Activated naive CD8-positive, alpha-beta T cell treated with anti-CD3 and anti-CD28 coated beads, Interleukin-2, amount 10 ng/mL, durations not matched to agents 7 days and 5 days (primary cell): ENCODE measurements around the gene SLC26A11. TPM values are rescaled to one million over a fixed set of nuclear protein-coding genes. Genes with fewer than 3 reads are reported as not detected.
A peak's percentile ranks its signal among the peaks of the same experiment; 100 is the strongest.

Source experiments
- ATAC-seq: fragments of 150-1000 bp; cut with Tn5 transposase; one replicate; pipeline ENCODE4 v1.10.0; 2021; ENCODE audit warnings: low read depth, moderate library complexity
- POLR2A ChIA-PET: fragments of 350-600 bp; sonication (Branson Sonifier 250); formaldehyde crosslinking; loops from one replicate; lab custom pipeline; 2021; ENCODE audit warnings: antibody characterized with exemption; lab: Charles Lee
- DNase-seq: peaks from one replicate; pipeline ENCODE4 v3.0.0; 2021
- H3K27ac Mint-ChIP-seq: one replicate; pipeline ENCODE4 v1.8.0; 2022; ENCODE audit warnings: mild to moderate bottlenecking, mixed read lengths
- H3K27me3 Mint-ChIP-seq: one replicate; pipeline ENCODE4 v1.8.0; 2022; ENCODE audit warnings: mild to moderate bottlenecking, moderate library complexity, mixed read lengths
- H3K36me3 Mint-ChIP-seq: one replicate; pipeline ENCODE4 v1.8.0; 2021; ENCODE audit warnings: mild to moderate bottlenecking, mixed read lengths
- H3K4me1 Mint-ChIP-seq: one replicate; pipeline ENCODE4 v1.8.0; 2021; ENCODE audit warnings: mixed read lengths
- H3K4me3 Mint-ChIP-seq: one replicate; pipeline ENCODE4 v1.8.0; 2022; ENCODE audit warnings: mild to moderate bottlenecking, moderate library complexity, mixed read lengths
- H3K9me3 Mint-ChIP-seq: one replicate; pipeline ENCODE4 v1.8.0; 2021; ENCODE audit warnings: mixed read lengths
- total RNA-seq, 2 experiments: library from RNA; stranded (reverse); gene quantifications; one replicate each; pipeline ENCODE4 v1.2.3, GENCODE V29; 2021

The SLC26A11 gene
- 10 to 100 TPM; 45.3 to 45.4 TPM for total RNA-seq

GRCh38 chr17:80220054-80220735, at the start of gene SLC26A11, which contains the start of gene SGSH:
SLC26A11 (plus strand) TSS chr17:80220427; CDS start chr17:80221561, 1,134 bp downstream.
SGSH (minus strand) TSS chr17:80220333; CDS start chr17:80220313, 20 bp downstream.
- DNase-seq (peak; percentile 65), ATAC-seq (peak; percentile 38)
- Mint-ChIP-seq H3K27me3 (peaks cover 10% of the 10 kb centered on the region), H3K9me3 (no peaks in the 10 kb centered on the region), H3K4me3 (peak within 1 kb of the TSS; percentile 82), H3K4me1 (peaks cover 13% of the 10 kb centered on the region), H3K36me3 (no peaks in the 10 kb centered on the region), H3K27ac (peak within 1 kb of the TSS; percentile 80)
- POLR2A ChIA-PET, result interaction anchor here (1.5 kb wide), 1 partner anchor 43 kb away, joined by 5 read pairs; no protein-coding TSS in a partner anchor

- no peaks in the 10 kb centered on the region for H3K9me3 Mint-ChIP-seq
- no peak overlapping the region for H3K4me3 Mint-ChIP-seq
- no peak overlapping the region for H3K27ac Mint-ChIP-seq
- no peak for ATAC-seq
- H3K27me3 Mint-ChIP-seq, result peaks cover 2% of the 10 kb centered on the region
- H3K36me3 Mint-ChIP-seq, result no peaks in the 10 kb centered on the region
- POLR2A ChIA-PET, result no interaction called here
- H3K4me1 Mint-ChIP-seq, result no peaks in the 10 kb centered on the region
- DNase-seq, result no peak
These were observed 48.5 kb upstream of the SLC26A11 start for GRCh38 chr17:80171681-80172080.

GRCh38 chr17:80173126-80173525, 47.1 kb upstream of the SLC26A11 start:
- H3K36me3 Mint-ChIP-seq, result no peaks in the 10 kb centered on the region
- no peaks in the 10 kb centered on the region for H3K4me1 Mint-ChIP-seq
- DNase-seq (no peak), ATAC-seq (no peak)
- no peaks in the 10 kb centered on the region for H3K9me3 Mint-ChIP-seq
- H3K27ac Mint-ChIP-seq, result no peak overlapping the region
- peaks cover 2% of the 10 kb centered on the region for H3K27me3 Mint-ChIP-seq
- no peak overlapping the region for H3K4me3 Mint-ChIP-seq
- POLR2A ChIA-PET, result no interaction called here

GRCh38 chr17:80173916-80174315, 46.3 kb upstream of the SLC26A11 start:
- ATAC-seq (no peak), DNase-seq (no peak)
- H3K4me3 Mint-ChIP-seq, result no peak overlapping the region
- POLR2A ChIA-PET, result no interaction called here
- H3K9me3 Mint-ChIP-seq, result no peaks in the 10 kb centered on the region
- H3K4me1 Mint-ChIP-seq, result no peaks in the 10 kb centered on the region
- H3K36me3 Mint-ChIP-seq, result no peaks in the 10 kb centered on the region
- no peak overlapping the region for H3K27ac Mint-ChIP-seq
- H3K27me3 Mint-ChIP-seq, result peaks cover 2% of the 10 kb centered on the region

GRCh38 chr17:80176757-80177156, 43.5 kb upstream of the SLC26A11 start:
- H3K27me3 Mint-ChIP-seq, result peaks cover 6% of the 10 kb centered on the region
- no peaks in the 10 kb centered on the region for H3K4me1 Mint-ChIP-seq
- H3K9me3 Mint-ChIP-seq, result no peaks in the 10 kb centered on the region
- H3K36me3 Mint-ChIP-seq, result no peaks in the 10 kb centered on the region
- DNase-seq, result no peak
- POLR2A ChIA-PET, result no interaction called here
- H3K27ac Mint-ChIP-seq, result no peak overlapping the region
- no peak overlapping the region for H3K4me3 Mint-ChIP-seq
- no peak for ATAC-seq

GRCh38 chr17:80177986-80178595, 42.1 kb upstream of the SLC26A11 start:
- no peak for ATAC-seq
- no peak for DNase-seq
- POLR2A ChIA-PET, result no interaction called here

GRCh38 chr17:80180192-80180591, 40.0 kb upstream of the SLC26A11 start:
- no peak overlapping the region for H3K4me3 Mint-ChIP-seq
- no peak for DNase-seq
- H3K27me3 Mint-ChIP-seq, result peaks cover 4% of the 10 kb centered on the region
- H3K9me3 Mint-ChIP-seq, result no peaks in the 10 kb centered on the region
- POLR2A ChIA-PET, result no interaction called here
- no peak for ATAC-seq
- H3K27ac Mint-ChIP-seq, result no peak overlapping the region
- no peaks in the 10 kb centered on the region for H3K36me3 Mint-ChIP-seq
- H3K4me1 Mint-ChIP-seq, result no peaks in the 10 kb centered on the region

More at GRCh38 chr17:80177986-80178595, 42.1 kb upstream of the SLC26A11 start:
- H3K27ac Mint-ChIP-seq, result no peak overlapping the region
- H3K4me1 Mint-ChIP-seq, result no peaks in the 10 kb centered on the region
- H3K36me3 Mint-ChIP-seq, result no peaks in the 10 kb centered on the region
- no peak overlapping the region for H3K4me3 Mint-ChIP-seq
- H3K27me3 Mint-ChIP-seq, result peaks cover 4% of the 10 kb centered on the region
- H3K9me3 Mint-ChIP-seq, result no peaks in the 10 kb centered on the region

- Mint-ChIP-seq H3K36me3 (no peaks in the 10 kb centered on the region), H3K4me1 (no peaks in the 10 kb centered on the region), H3K4me3 (no peak overlapping the region), H3K27ac (no peak overlapping the region), H3K9me3 (no peaks in the 10 kb centered on the region), H3K27me3 (peaks cover 4% of the 10 kb centered on the region)
- POLR2A ChIA-PET, result no interaction called here
- ATAC-seq (no peak), DNase-seq (no peak)
These were observed 38.8 kb upstream of the SLC26A11 start for GRCh38 chr17:80181431-80181830.

- H3K36me3 Mint-ChIP-seq, result no peaks in the 10 kb centered on the region
- DNase-seq (no peak), ATAC-seq (no peak)
- no peaks in the 10 kb centered on the region for H3K9me3 Mint-ChIP-seq
- H3K27me3 Mint-ChIP-seq, result peaks cover 4% of the 10 kb centered on the region
- H3K4me1 Mint-ChIP-seq, result no peaks in the 10 kb centered on the region
- POLR2A ChIA-PET, result no interaction called here
- no peak overlapping the region for H3K4me3 Mint-ChIP-seq
- H3K27ac Mint-ChIP-seq, result no peak overlapping the region
These were observed 37.9 kb upstream of the SLC26A11 start for GRCh38 chr17:80182118-80182844.

- Mint-ChIP-seq H3K4me3 (no peak overlapping the region), H3K4me1 (no peaks in the 10 kb centered on the region), H3K9me3 (no peaks in the 10 kb centered on the region), H3K36me3 (no peaks in the 10 kb centered on the region), H3K27me3 (peaks cover 4% of the 10 kb centered on the region), H3K27ac (no peak overlapping the region)
- POLR2A ChIA-PET, result interaction anchor here (1.4 kb wide), 1 partner anchor 81 kb away, joined by 3 read pairs; the partner anchor contains the start of gene GAA
- ATAC-seq, result no peak
- no peak for DNase-seq
These were observed 37.4 kb upstream of the SLC26A11 start for GRCh38 chr17:80182845-80183223.

GRCh38 chr17:80183581-80184422, 36.4 kb upstream of the SLC26A11 start:
- Mint-ChIP-seq H3K36me3 (no peaks in the 10 kb centered on the region), H3K27me3 (peaks cover 4% of the 10 kb centered on the region), H3K9me3 (no peaks in the 10 kb centered on the region), H3K27ac (no peak overlapping the region), H3K4me1 (no peaks in the 10 kb centered on the region), H3K4me3 (no peak overlapping the region)
- no peak for DNase-seq
- no peak for ATAC-seq
- POLR2A ChIA-PET, result interaction anchor here (0.9 to 1.4 kb wide), 2 partner anchors 16 to 82 kb away, joined by 3 read pairs; partner anchors contain the start of gene GAA

- H3K36me3 Mint-ChIP-seq, result no peaks in the 10 kb centered on the region
- no peaks in the 10 kb centered on the region for H3K9me3 Mint-ChIP-seq
- H3K27ac Mint-ChIP-seq, result no peak overlapping the region
- DNase-seq (no peak), ATAC-seq (no peak)
- H3K4me1 Mint-ChIP-seq, result no peaks in the 10 kb centered on the region
- no peak overlapping the region for H3K4me3 Mint-ChIP-seq
- POLR2A ChIA-PET, result interaction anchor here (0.9 to 1.4 kb wide), 2 partner anchors 17 to 83 kb away, joined by 3 read pairs; partner anchors contain the start of gene GAA
- peaks cover 2% of the 10 kb centered on the region for H3K27me3 Mint-ChIP-seq
These were observed 35.9 kb upstream of the SLC26A11 start for GRCh38 chr17:80184423-80184714.

GRCh38 chr17:80185968-80186367, 34.3 kb upstream of the SLC26A11 start:
- POLR2A ChIA-PET, result no interaction called here

More at GRCh38 chr17:80185968-80186367, 34.3 kb upstream of the SLC26A11 start:
- no peaks in the 10 kb centered on the region for H3K9me3 Mint-ChIP-seq
- H3K27me3 Mint-ChIP-seq, result no peaks in the 10 kb centered on the region
- DNase-seq (no peak), ATAC-seq (no peak)
- no peak overlapping the region for H3K27ac Mint-ChIP-seq
- H3K4me3 Mint-ChIP-seq, result no peak overlapping the region
- H3K4me1 Mint-ChIP-seq, result no peaks in the 10 kb centered on the region
- H3K36me3 Mint-ChIP-seq, result no peaks in the 10 kb centered on the region
